LNCaP clone FGC (cell line): ENCODE measurements around the gene ANK2.

Source experiments
- DNase-seq: peaks from one replicate; pipeline ENCODE4 v3.0.0-alpha.2; 2011; ENCODE audit warnings: low read depth
- H3K4me3 ChIP-seq: 2 replicates; pipeline ENCODE4 v1.5.1; 2011; ENCODE audit warnings: mild to moderate bottlenecking, low read depth, low read length, control low read depth
- TF ChIP-seq, protein P1 (sequence below): IDR thresholded peaks from 2 replicates; pipeline ENCODE4 v1.5.1; 2012; ENCODE audit warnings: mild to moderate bottlenecking; ENCODE audit not compliant: control insufficient read depth, insufficient read depth; ENCODE audit errors: extremely low read depth

ANK2 gene

DNA sequence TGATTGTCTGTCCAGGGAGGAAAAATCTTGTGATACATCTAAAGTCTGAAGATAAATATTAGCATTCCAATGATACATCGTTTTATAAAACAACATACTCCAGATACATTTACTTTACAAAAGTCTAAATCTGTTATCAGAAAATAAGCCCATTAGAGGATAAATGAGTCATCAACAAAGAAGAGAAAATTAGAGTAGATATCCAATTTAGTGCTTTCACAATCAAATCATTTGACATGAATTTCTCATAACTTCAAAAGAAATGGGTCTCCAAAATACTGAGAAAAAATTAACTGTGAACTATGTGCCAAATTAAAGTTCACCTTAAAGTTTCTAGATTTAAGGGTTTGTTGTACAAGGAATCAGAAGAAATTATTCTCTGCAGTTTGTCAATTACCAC lies 213.8 kb downstream of the ANK2 start:
- no peak overlapping the region for H3K4me3 ChIP-seq
- TF ChIP-seq, protein P1, sequence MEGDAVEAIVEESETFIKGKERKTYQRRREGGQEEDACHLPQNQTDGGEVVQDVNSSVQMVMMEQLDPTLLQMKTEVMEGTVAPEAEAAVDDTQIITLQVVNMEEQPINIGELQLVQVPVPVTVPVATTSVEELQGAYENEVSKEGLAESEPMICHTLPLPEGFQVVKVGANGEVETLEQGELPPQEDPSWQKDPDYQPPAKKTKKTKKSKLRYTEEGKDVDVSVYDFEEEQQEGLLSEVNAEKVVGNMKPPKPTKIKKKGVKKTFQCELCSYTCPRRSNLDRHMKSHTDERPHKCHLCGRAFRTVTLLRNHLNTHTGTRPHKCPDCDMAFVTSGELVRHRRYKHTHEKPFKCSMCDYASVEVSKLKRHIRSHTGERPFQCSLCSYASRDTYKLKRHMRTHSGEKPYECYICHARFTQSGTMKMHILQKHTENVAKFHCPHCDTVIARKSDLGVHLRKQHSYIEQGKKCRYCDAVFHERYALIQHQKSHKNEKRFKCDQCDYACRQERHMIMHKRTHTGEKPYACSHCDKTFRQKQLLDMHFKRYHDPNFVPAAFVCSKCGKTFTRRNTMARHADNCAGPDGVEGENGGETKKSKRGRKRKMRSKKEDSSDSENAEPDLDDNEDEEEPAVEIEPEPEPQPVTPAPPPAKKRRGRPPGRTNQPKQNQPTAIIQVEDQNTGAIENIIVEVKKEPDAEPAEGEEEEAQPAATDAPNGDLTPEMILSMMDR = no peak
- no peak for DNase-seq

- TF ChIP-seq, protein P1 = no peak
- no peak overlapping the region for H3K4me3 ChIP-seq
- DNase-seq = no peak
These were observed 221.3 kb downstream of the ANK2 start for GRCh38 chr4:113270520-113271319.

GRCh38 chr4:113272523-113272922 lies 223.1 kb downstream of the ANK2 start:
- DNase-seq = no peak
- no peak overlapping the region for H3K4me3 ChIP-seq
- TF ChIP-seq, protein P1 = no peak

- DNase-seq = no peak
- H3K4me3 ChIP-seq = no peak overlapping the region
- TF ChIP-seq, protein P1 = no peak
These were observed 224.3 kb downstream of the ANK2 start for GRCh38 chr4:113273721-113274220.

GRCh38 chr4:113276464-113277170 lies 227.2 kb downstream of the ANK2 start:
- TF ChIP-seq, protein P1 = no peak
- no peak overlapping the region for H3K4me3 ChIP-seq
- DNase-seq = no peak

DNA sequence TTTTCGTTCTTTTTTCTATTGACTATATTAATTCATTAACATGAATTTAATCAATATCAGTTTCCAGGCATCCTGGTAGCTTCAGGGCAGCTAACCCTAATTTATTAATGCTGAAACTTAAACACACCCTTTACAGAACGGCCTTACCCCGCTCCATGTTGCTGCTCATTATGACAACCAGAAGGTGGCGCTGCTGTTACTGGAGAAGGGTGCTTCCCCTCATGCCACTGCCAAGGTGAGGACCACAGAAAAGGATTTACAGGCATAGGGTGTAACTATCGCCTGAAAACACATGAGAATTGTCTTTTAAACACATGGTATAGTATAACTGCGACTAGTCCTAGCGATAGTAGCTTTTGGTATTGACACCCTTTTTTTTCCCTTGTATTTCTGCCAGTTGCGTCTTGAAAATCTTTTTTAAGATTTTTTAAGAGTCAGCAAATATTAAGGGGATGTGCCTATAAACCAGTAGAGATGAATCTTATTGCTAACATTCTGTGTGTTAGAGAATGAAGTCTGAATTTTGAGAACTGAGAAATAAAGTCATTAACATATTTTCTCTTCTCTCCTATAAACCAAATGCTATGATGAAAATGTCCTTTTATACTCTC lies 229.0 kb downstream of the ANK2 start:
- TF ChIP-seq, protein P1 = peak; percentile 91
- no peak overlapping the region for H3K4me3 ChIP-seq
- peak; percentile 34 for DNase-seq
